Upper lobe of right lung (tissue), 1 donor: Measurements from ENCODE around the gene SEMA3A. TPM values are rescaled to one million over a fixed set of nuclear protein-coding genes. Genes with fewer than 3 reads are reported as not detected.

Source experiments
- ATAC-seq: fragments of 200-7000 bp; cut with Tn5 transposase; one replicate; pipeline ENCODE4 v1.9.1; 2020; ENCODE audit warnings: mild to moderate bottlenecking, moderate library complexity
- DNase-seq: peaks from one replicate; pipeline ENCODE4 v3.0.0-alpha.2; 2020
- H3K27ac ChIP-seq: fragments of 200-600 bp; one replicate; pipeline ENCODE4 v1.8.0; 2022
- H3K27me3 ChIP-seq: fragments of 200-600 bp; one replicate; pipeline ENCODE4 v1.8.0; 2022; ENCODE audit warnings: mild to moderate bottlenecking
- H3K36me3 ChIP-seq: fragments of 200-600 bp; one replicate; pipeline ENCODE4 v1.8.0; 2022
- H3K4me1 ChIP-seq: fragments of 200-600 bp; one replicate; pipeline ENCODE4 v1.8.0; 2022
- H3K4me3 ChIP-seq: fragments of 200-600 bp; one replicate; pipeline ENCODE4 v1.8.0; 2022; ENCODE audit warnings: mild to moderate bottlenecking
- H3K9me3 ChIP-seq: fragments of 200-600 bp; one replicate; pipeline ENCODE4 v1.8.0; 2022
- intact Hi-C: fragments of 100-400 bp; cut with DNase I; formaldehyde crosslinking; loops from one replicate; pipeline ENCODE4 v1.11.0; 2022
- total RNA-seq: library from RNA; stranded (reverse); fragmentation: NEBNext Ultra II Directional; extraction: Animal tissue kit (Norgen Biotek cat#: 25700); gene quantifications from one replicate; pipeline ENCODE4 v1.2.1, GENCODE V29; 2021
- TF ChIP-seq, protein P1 (sequence below): fragments of 200-600 bp; IDR thresholded peaks from one replicate; pipeline ENCODE4 v1.8.0; 2022; ENCODE audit warnings: antibody characterized with exemption
- donor health status: DM: no; HTN: yes; CAD: no; lungs with severe emphysema.

Gene SEMA3A
- total RNA-seq, 1 donor from 2014 or later = 12.0 TPM

DNA sequence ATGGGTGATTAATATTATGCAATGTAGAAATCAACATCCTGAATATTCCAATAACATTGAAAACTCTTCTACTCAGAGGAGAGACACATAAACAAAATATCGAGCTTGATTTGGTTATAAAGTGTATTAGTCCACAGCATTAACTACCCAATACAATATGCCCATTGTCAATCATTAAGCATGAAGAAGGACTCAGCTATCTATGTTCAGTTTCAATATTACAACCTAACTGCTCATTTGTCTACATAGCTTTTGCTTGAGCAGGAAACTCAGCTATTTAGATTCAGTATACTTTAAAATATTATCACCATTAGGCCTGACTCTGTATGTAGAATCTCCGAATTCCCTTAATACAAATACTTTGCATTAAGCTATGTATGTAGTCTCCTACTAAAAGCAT lies 262.6 kb downstream of the SEMA3A start:
- no peak overlapping the region for H3K4me3 ChIP-seq
- ATAC-seq (no peak), DNase-seq (no peak)
- intact Hi-C loops = no loop called here
- no peaks in the 10 kb centered on the region for H3K9me3 ChIP-seq
- H3K36me3 ChIP-seq = no peaks in the 10 kb centered on the region
- H3K27ac ChIP-seq = no peak overlapping the region
- H3K4me1 ChIP-seq = no peaks in the 10 kb centered on the region
- H3K27me3 ChIP-seq = no peaks in the 10 kb centered on the region
- TF ChIP-seq, protein P1, sequence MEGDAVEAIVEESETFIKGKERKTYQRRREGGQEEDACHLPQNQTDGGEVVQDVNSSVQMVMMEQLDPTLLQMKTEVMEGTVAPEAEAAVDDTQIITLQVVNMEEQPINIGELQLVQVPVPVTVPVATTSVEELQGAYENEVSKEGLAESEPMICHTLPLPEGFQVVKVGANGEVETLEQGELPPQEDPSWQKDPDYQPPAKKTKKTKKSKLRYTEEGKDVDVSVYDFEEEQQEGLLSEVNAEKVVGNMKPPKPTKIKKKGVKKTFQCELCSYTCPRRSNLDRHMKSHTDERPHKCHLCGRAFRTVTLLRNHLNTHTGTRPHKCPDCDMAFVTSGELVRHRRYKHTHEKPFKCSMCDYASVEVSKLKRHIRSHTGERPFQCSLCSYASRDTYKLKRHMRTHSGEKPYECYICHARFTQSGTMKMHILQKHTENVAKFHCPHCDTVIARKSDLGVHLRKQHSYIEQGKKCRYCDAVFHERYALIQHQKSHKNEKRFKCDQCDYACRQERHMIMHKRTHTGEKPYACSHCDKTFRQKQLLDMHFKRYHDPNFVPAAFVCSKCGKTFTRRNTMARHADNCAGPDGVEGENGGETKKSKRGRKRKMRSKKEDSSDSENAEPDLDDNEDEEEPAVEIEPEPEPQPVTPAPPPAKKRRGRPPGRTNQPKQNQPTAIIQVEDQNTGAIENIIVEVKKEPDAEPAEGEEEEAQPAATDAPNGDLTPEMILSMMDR = no peak

GRCh38 chr7:83930262-83930661 lies 264.3 kb downstream of the SEMA3A start:
- H3K4me3 ChIP-seq = no peak overlapping the region
- no peak for DNase-seq
- H3K27me3 ChIP-seq = no peaks in the 10 kb centered on the region
- TF ChIP-seq, protein P1 = no peak
- no peak overlapping the region for H3K27ac ChIP-seq
- H3K36me3 ChIP-seq = no peaks in the 10 kb centered on the region
- no peaks in the 10 kb centered on the region for H3K4me1 ChIP-seq
- ATAC-seq = no peak
- intact Hi-C loops = no loop called here
- H3K9me3 ChIP-seq = no peaks in the 10 kb centered on the region

GRCh38 chr7:83925860-83926259 lies 268.7 kb downstream of the SEMA3A start:
- H3K4me1 ChIP-seq = no peaks in the 10 kb centered on the region
- TF ChIP-seq, protein P1 = no peak
- intact Hi-C loops = no loop called here
- ATAC-seq = no peak
- H3K36me3 ChIP-seq = no peaks in the 10 kb centered on the region
- no peaks in the 10 kb centered on the region for H3K9me3 ChIP-seq
- H3K27ac ChIP-seq = no peak overlapping the region
- no peak for DNase-seq
- H3K27me3 ChIP-seq = no peaks in the 10 kb centered on the region
- H3K4me3 ChIP-seq = no peak overlapping the region

- no peaks in the 10 kb centered on the region for H3K27me3 ChIP-seq
- no peaks in the 10 kb centered on the region for H3K4me1 ChIP-seq
- TF ChIP-seq, protein P1 = no peak
- H3K27ac ChIP-seq = no peak overlapping the region
- no peak overlapping the region for H3K4me3 ChIP-seq
- DNase-seq = no peak
- no peaks in the 10 kb centered on the region for H3K36me3 ChIP-seq
- intact Hi-C loops = no loop called here
- H3K9me3 ChIP-seq = no peaks in the 10 kb centered on the region
- ATAC-seq = no peak
Observed at GRCh38 chr7:83921941-83922607, 272.5 kb downstream of the SEMA3A start.

GRCh38 chr7:83921271-83921940 lies 273.2 kb downstream of the SEMA3A start:
- intact Hi-C loops = no loop called here
- Histone ChIP-seq H3K27me3 (no peaks in the 10 kb centered on the region), H3K36me3 (no peaks in the 10 kb centered on the region), H3K9me3 (no peaks in the 10 kb centered on the region), H3K4me3 (no peak overlapping the region), H3K4me1 (no peaks in the 10 kb centered on the region), H3K27ac (no peak overlapping the region)
- TF ChIP-seq, protein P1 = no peak
- ATAC-seq (no peak), DNase-seq (no peak)
